Naive B cell (primary cell): ENCODE data around the gene SLC17A6. TPM values are rescaled to one million over a fixed set of nuclear protein-coding genes. Genes with fewer than 3 reads are reported as not detected.

ENCODE experiments used
- ATAC-seq, 2 donors: fragments of 150-1000 bp; cut with Tn5 transposase; 2 replicates each; pipeline ENCODE4 v1.10.0; 2021; ENCODE audit warnings: low read depth in 2 of 2, mild to moderate bottlenecking in 2 of 2, moderate library complexity in 2 of 2
- DNase-seq: peaks from one replicate; pipeline ENCODE4 v3.0.0; 2022
- H3K27ac Mint-ChIP-seq, 6 donors: one replicate each; pipeline ENCODE4 v1.8.0; 2020 to 2022; ENCODE audit warnings: mild to moderate bottlenecking in 6 of 6, mixed read lengths in 6 of 6, moderate library complexity in 5 of 6, inconsistent platforms in 2 of 6
- H3K27me3 Mint-ChIP-seq, 3 donors: one replicate each; pipeline ENCODE4 v1.8.0; 2021 to 2022; ENCODE audit warnings: mixed read lengths in 3 of 3, mild to moderate bottlenecking in 1 of 3
- H3K36me3 Mint-ChIP-seq, 2 donors: one replicate each; pipeline ENCODE4 v1.8.0; 2020 to 2022; ENCODE audit warnings: mixed read lengths in 2 of 2, inconsistent platforms in 1 of 2, mild to moderate bottlenecking in 1 of 2
- H3K4me1 Mint-ChIP-seq, 3 donors: one replicate each; pipeline ENCODE4 v1.8.0; 2020 to 2022; ENCODE audit warnings: mixed read lengths in 3 of 3, inconsistent platforms in 1 of 3, mild to moderate bottlenecking in 1 of 3, moderate library complexity in 1 of 3
- H3K4me3 Mint-ChIP-seq, 8 donors: one replicate each; pipeline ENCODE4 v1.8.0; 2020 to 2022; ENCODE audit warnings: mild to moderate bottlenecking in 8 of 8, mixed read lengths in 8 of 8, moderate library complexity in 8 of 8, inconsistent platforms in 2 of 8
- H3K9me3 Mint-ChIP-seq, 7 donors: one replicate each; pipeline ENCODE4 v1.8.0; 2020 to 2022; ENCODE audit warnings: mixed read lengths in 7 of 7, mild to moderate bottlenecking in 5 of 7, inconsistent platforms in 2 of 7, moderate library complexity in 1 of 7
- polyA plus RNA-seq, 6 donors: library from polyadenylated mRNA; unstranded; fragments of 300-500 nt; fragmentation: Illumina TruSeq; gene quantifications; one replicate each; pipeline ENCODE4 v1.2.3, GENCODE V29; 2021; ENCODE audit warnings: low read depth in 6 of 6

Gene SLC17A6
- polyA plus RNA-seq, 6 donors from 2014 or later, result not detected

GRCh38 chr11:22407921-22408320 is 69.7 kb downstream of the SLC17A6 start:
- H3K27me3 Mint-ChIP-seq, result peaks cover 0 to 11% (median 8%) of the 10 kb centered on the region in 3 donors
- H3K9me3 Mint-ChIP-seq, result peaks cover 0 to 4% (median 0%) of the 10 kb centered on the region in 7 donors
- no peak overlapping the region for H3K27ac Mint-ChIP-seq
- DNase-seq, result no peak
- no peaks in the 10 kb centered on the region for H3K36me3 Mint-ChIP-seq
- no peak overlapping the region for H3K4me3 Mint-ChIP-seq
- no peak for ATAC-seq
- no peaks in the 10 kb centered on the region for H3K4me1 Mint-ChIP-seq

- Mint-ChIP-seq H3K36me3 (no peaks in the 10 kb centered on the region), H3K9me3 (peaks cover 0 to 4% (median 0%) of the 10 kb centered on the region in 7 donors), H3K4me1 (no peaks in the 10 kb centered on the region), H3K27ac (no peak overlapping the region), H3K27me3 (peaks cover 0 to under 1% (median 0%) of the 10 kb centered on the region in 3 donors), H3K4me3 (no peak overlapping the region)
- DNase-seq, result no peak
- ATAC-seq, result no peak
Measured at GRCh38 chr11:22415476-22415875, 77.3 kb downstream of the SLC17A6 start.

GRCh38 chr11:22416462-22416861 is 78.3 kb downstream of the SLC17A6 start:
- ATAC-seq, result no peak

GRCh38 chr11:22426915-22427314 is 88.7 kb downstream of the SLC17A6 start:
- DNase-seq, result no peak
- no peak for ATAC-seq
- Mint-ChIP-seq H3K4me3 (no peak overlapping the region), H3K27me3 (peaks cover 1 to 2% (median 2%) of the 10 kb centered on the region in 3 donors), H3K9me3 (peaks cover 0 to 10% (median 3%) of the 10 kb centered on the region in 7 donors), H3K36me3 (no peaks in the 10 kb centered on the region), H3K4me1 (peaks cover under 1 to 1% (median under 1%) of the 10 kb centered on the region in 3 donors), H3K27ac (no peak overlapping the region)

More at GRCh38 chr11:22416462-22416861, 78.3 kb downstream of the SLC17A6 start:
- no peaks in the 10 kb centered on the region for H3K4me1 Mint-ChIP-seq
- H3K36me3 Mint-ChIP-seq, result no peaks in the 10 kb centered on the region
- no peak overlapping the region for H3K4me3 Mint-ChIP-seq
- DNase-seq, result no peak
- H3K27me3 Mint-ChIP-seq, result no peaks in the 10 kb centered on the region
- peaks cover 0 to 4% (median 0%) of the 10 kb centered on the region in 7 donors for H3K9me3 Mint-ChIP-seq
- no peak overlapping the region for H3K27ac Mint-ChIP-seq

Other genes with a start within 250 kb of the SLC17A6 start
- under 1 TPM in 1 of 6 donors, not detected in 5; 0.29 TPM for gene ANO5, start 145.3 kb upstream of the SLC17A6 start, polyA plus RNA-seq